A549 (cell line): Measurements from ENCODE around the gene P3H2. TPM values are rescaled to one million over a fixed set of nuclear protein-coding genes. Genes with fewer than 3 reads are reported as not detected.

ENCODE experiments used
- ATAC-seq, 2 experiments: fragments of 200-7000 bp in 1 of 2; fragments of >200 bp in 1 of 2; cut with Nextera tagmentation in 1 of 2; cut with Tn5 transposase in 1 of 2; 3 replicates each; pipeline versions ENCODE4 v1.8.0 to v1.9.1; 2018 to 2020; ENCODE audit warnings: mild to moderate bottlenecking in 1 of 2, moderate library complexity in 1 of 2
- CTCF ChIA-PET: fragments of 300-600 bp; sonication (Branson Sonifier 250); formaldehyde crosslinking; extraction: SDS; loops from one replicate; lab custom pipeline; 2021; ENCODE audit warnings: antibody characterized with exemption, inconsistent platforms; lab: Yijun Ruan, JAX
- POLR2A ChIA-PET: fragments of 350-600 bp; formaldehyde crosslinking; extraction: SDS; loops from one replicate; lab custom pipeline; 2021; ENCODE audit warnings: antibody characterized with exemption, inconsistent platforms; lab: Yijun Ruan, JAX
- DNase-seq, 2 experiments: peaks; one replicate each; pipeline versions ENCODE4 v3.0.0 to v3.0.0-alpha.2; 2011 to 2016; ENCODE audit warnings: low read depth in 1 of 2, low spot score in 1 of 2
- FAIRE-seq: peaks from 2 replicates; lab custom pipeline; 2011; peaks lifted over from hg19 to GRCh38; lab: Jason Lieb, UNC
- H3K27ac ChIP-seq, 2 experiments: fragments of >200 bp; sonication (Bioruptor Twin); formaldehyde crosslinking; 3 replicates each; pipeline ENCODE4 v1.5.1; 2016 to 2017
- H3K4me1 ChIP-seq: fragments of >200 bp; sonication (Bioruptor Twin); formaldehyde crosslinking; 3 replicates; pipeline ENCODE4 v1.6.1; 2016
- H3K4me2 ChIP-seq: fragments of >200 bp; sonication (Bioruptor Twin); formaldehyde crosslinking; 3 replicates; pipeline ENCODE4 v1.6.1; 2016
- H3K4me3 ChIP-seq: fragments of >200 bp; sonication (Bioruptor Twin); formaldehyde crosslinking; 3 replicates; pipeline ENCODE4 v1.5.1; 2016
- H3K9me3 ChIP-seq: fragments of >200 bp; sonication (Bioruptor Twin); formaldehyde crosslinking; 3 replicates; pipeline ENCODE4 v1.6.1; 2016
- BHLHE40 ChIP-seq: IDR thresholded peaks from 2 replicates; pipeline ENCODE4 v1.6.1; 2012; ENCODE audit warnings: low read depth, low read length, inconsistent platforms
- CBX2 ChIP-seq: fragments of 200-600 bp; sonication (generic); IDR thresholded peaks from 2 replicates; pipeline ENCODE4 v1.6.1; 2016; ENCODE audit warnings: low read depth, mild to moderate bottlenecking, borderline replicate concordance
- CEBPB ChIP-seq, 2 experiments: fragments of >200 bp in 1 of 2; sonication (Bioruptor Twin) in 1 of 2; formaldehyde crosslinking in 1 of 2; IDR thresholded peaks; 2 replicates each; pipeline ENCODE4 v1.6.1; 2012 to 2016
- CHD2 ChIP-seq: fragments of 150-350 bp; IDR thresholded peaks from 2 replicates; pipeline ENCODE4 v1.6.1; 2014; ENCODE audit warnings: low read length; ENCODE audit not compliant: partially characterized antibody
- E2F6 ChIP-seq: IDR thresholded peaks from 2 replicates; pipeline ENCODE4 v1.6.1; 2012; ENCODE audit warnings: low read depth, borderline replicate concordance
- EHF ChIP-seq: fragments of 250-450 bp; sonication (Bioruptor Pico); IDR thresholded peaks from 2 replicates; pipeline ENCODE4 v1.5.0; 2020; ENCODE audit warnings: mild to moderate bottlenecking
- EHMT2 ChIP-seq: fragments of 200-600 bp; sonication (generic); IDR thresholded peaks from 2 replicates; pipeline ENCODE4 v1.6.1; 2016; ENCODE audit warnings: antibody characterized with exemption, low read depth, mild to moderate bottlenecking, moderate library complexity
- ELK1 ChIP-seq: fragments of 150-350 bp; IDR thresholded peaks from 2 replicates; pipeline ENCODE4 v1.6.1; 2014; ENCODE audit warnings: low read depth, mild to moderate bottlenecking, low read length
- EP300 ChIP-seq, 2 experiments: fragments of >200 bp; sonication (Bioruptor Twin); formaldehyde crosslinking; IDR thresholded peaks; 2 replicates in 1 of 2; 3 replicates in 1 of 2; pipeline ENCODE4 v1.6.1; 2016 to 2017
- FOSL2 ChIP-seq, 2 experiments: fragments of 450-650 bp in 1 of 2; fragments of >200 bp in 1 of 2; sonication (Bioruptor Twin) in 1 of 2; formaldehyde crosslinking; IDR thresholded peaks; 2 replicates each; pipeline versions ENCODE4 v1.5.0 to v1.6.1; 2016 to 2020; ENCODE audit warnings: mild to moderate bottlenecking in 1 of 2, moderate library complexity in 1 of 2
- HOXB13 ChIP-seq: fragments of 250-450 bp; sonication (Bioruptor Pico); IDR thresholded peaks from 2 replicates; pipeline ENCODE4 v1.5.0; 2020; ENCODE audit warnings: low read depth, mild to moderate bottlenecking, moderate library complexity
- HOXB5 ChIP-seq: fragments of 250-450 bp; sonication (Bioruptor Pico); IDR thresholded peaks from 2 replicates; pipeline ENCODE4 v1.5.0; 2020; ENCODE audit warnings: mild to moderate bottlenecking, moderate library complexity
- JUN ChIP-seq, 2 experiments: fragments of >200 bp; sonication (Bioruptor Twin); formaldehyde crosslinking; IDR thresholded peaks; 2 replicates in 1 of 2; 3 replicates in 1 of 2; pipeline ENCODE4 v1.6.1; 2016 to 2017
- JUNB ChIP-seq: fragments of >200 bp; sonication (Bioruptor Twin); formaldehyde crosslinking; IDR thresholded peaks from 2 replicates; pipeline ENCODE4 v1.6.1; 2016
- KDM1A ChIP-seq: fragments of 200-600 bp; sonication (generic); IDR thresholded peaks from 2 replicates; pipeline ENCODE4 v1.6.1; 2016; ENCODE audit warnings: low read depth, mild to moderate bottlenecking
- KDM5A ChIP-seq: fragments of 200-600 bp; sonication (generic); IDR thresholded peaks from 2 replicates; pipeline ENCODE4 v1.6.1; 2016; ENCODE audit warnings: antibody characterized with exemption, mild to moderate bottlenecking
- MAZ ChIP-seq: fragments of 150-350 bp; IDR thresholded peaks from 2 replicates; pipeline ENCODE4 v1.6.1; 2014; ENCODE audit warnings: antibody characterized with exemption, low read depth, low read length, borderline replicate concordance
- MYC ChIP-seq: IDR thresholded peaks from 2 replicates; pipeline ENCODE4 v1.6.1; 2012; ENCODE audit warnings: mild to moderate bottlenecking, inconsistent platforms, low read length, improper control_type of control experiment, borderline replicate concordance
- NFE2L2 ChIP-seq: fragments of 150-350 bp; conservative IDR thresholded peaks from 2 replicates; pipeline ENCODE4 v1.6.1; 2014; ENCODE audit warnings: low read length
- NR3C1 ChIP-seq: fragments of >200 bp; sonication (Bioruptor Twin); formaldehyde crosslinking; IDR thresholded peaks from 3 replicates; pipeline ENCODE4 v1.6.1; 2017
- PHF8 ChIP-seq: fragments of 200-600 bp; sonication (generic); IDR thresholded peaks from 2 replicates; pipeline ENCODE4 v1.6.1; 2016; ENCODE audit warnings: low read depth, mild to moderate bottlenecking, antibody characterized with exemption, moderate library complexity, borderline replicate concordance
- RAD21 ChIP-seq, 2 experiments: fragments of >200 bp in 1 of 2; sonication (Bioruptor Twin) in 1 of 2; formaldehyde crosslinking in 1 of 2; IDR thresholded peaks in 1 of 2; conservative IDR thresholded peaks in 1 of 2; 2 replicates in 1 of 2; 3 replicates in 1 of 2; pipeline ENCODE4 v1.6.1; 2012 to 2018; ENCODE audit warnings: inconsistent platforms in 1 of 2
- RARB ChIP-seq: fragments of 250-450 bp; sonication (Bioruptor Pico); IDR thresholded peaks from 2 replicates; pipeline ENCODE4 v1.8.0; 2021; ENCODE audit warnings: mild to moderate bottlenecking, moderate library complexity
- RCOR1 ChIP-seq: fragments of 150-350 bp; IDR thresholded peaks from 2 replicates; pipeline ENCODE4 v1.6.1; 2014; ENCODE audit warnings: antibody characterized with exemption, low read length, low read depth
- RFX5 ChIP-seq: fragments of 450-650 bp; IDR thresholded peaks from 2 replicates; pipeline ENCODE4 v1.7.1; 2014; ENCODE audit warnings: antibody characterized with exemption, mild to moderate bottlenecking, moderate library complexity
- TFCP2L1 ChIP-seq: fragments of 250-450 bp; sonication (Bioruptor Pico); IDR thresholded peaks from 2 replicates; pipeline ENCODE4 v1.5.0; 2021; ENCODE audit warnings: mild to moderate bottlenecking
- TP53 ChIP-seq: fragments of 250-450 bp; sonication (Bioruptor Pico); IDR thresholded peaks from 2 replicates; pipeline ENCODE4 v1.5.0; 2021; ENCODE audit warnings: mild to moderate bottlenecking, moderate library complexity
- ZC3H11A ChIP-seq: fragments of 450-650 bp; IDR thresholded peaks from 2 replicates; pipeline ENCODE4 v1.6.1; 2014; ENCODE audit warnings: antibody characterized with exemption, mild to moderate bottlenecking
- WGBS: methylation state at CpG from one replicate; pipeline ENCODE4 v1.1.6; 2017; ENCODE audit errors: missing lambda C conversion rate; 5-methylcytosine and 5-hydroxymethylcytosine counted together
- polyA plus RNA-seq, 4 experiments: library from polyadenylated mRNA; depleted of rRNA in 3 of 4; stranded (reverse); fragments of >200 nt; fragmentation: RNase III in 1 of 4; extraction: RNeasy Plus Mini Kit Qiagen cat#74134 plus additional on column Dnase treatment in 1 of 4; gene quantifications; 2 replicates in 3 of 4; 3 replicates in 1 of 4; pipeline ENCODE4 v1.2.3, GENCODE V29; 2011 to 2017
- TF ChIP-seq, protein P1 (sequence below): IDR thresholded peaks from 2 replicates; pipeline ENCODE4 v1.6.1; 2012

The P3H2 gene
- polyA plus RNA-seq, 2 of the 4 experiments (the other 2 are of a cell fraction): 56.6 to 72.5 TPM

GRCh38 chr3:189944285-189945145 is 176.2 kb downstream of the P3H2 start (continued):
- TF ChIP-seq KDM5A: no peak

DNA sequence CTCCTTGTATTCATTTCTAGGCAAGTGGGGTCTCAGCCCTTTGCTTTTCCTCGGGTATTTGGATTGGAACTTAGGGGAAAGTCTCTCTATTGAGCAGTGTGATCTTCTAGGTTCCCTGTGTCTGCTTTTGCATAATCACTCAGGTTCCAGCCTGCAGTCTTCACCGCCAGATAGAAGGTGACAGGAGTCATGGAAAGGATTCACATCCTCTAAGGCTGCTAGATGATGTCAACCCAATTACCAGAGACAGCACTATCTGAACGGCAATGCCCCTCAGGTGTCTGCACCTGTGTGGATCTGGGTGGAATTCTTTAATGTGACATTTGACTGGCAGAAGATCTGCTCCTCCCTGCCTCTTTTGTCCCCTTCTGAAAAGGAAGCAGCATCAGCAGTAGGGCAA is 177.7 kb downstream of the P3H2 start:
- TF ChIP-seq PHF8 (no peak), TP53 (CRISPR knock-in tag) (no peak), EHMT2 (no peak), HOXB13 (CRISPR knock-in tag) (no peak), BHLHE40 (no peak), NR3C1 (no peak), JUNB (no peak), ELK1 (no peak), NFE2L2 (no peak), TFCP2L1 (CRISPR knock-in tag) (no peak), E2F6 (no peak), RFX5 (no peak), KDM5A (no peak)
- Histone ChIP-seq H3K4me2 (no peak overlapping the region), H3K9me3 (no peaks in the 10 kb centered on the region), H3K27ac (peak overlapping the region; percentile 81 to 84; a peak in 5 of 6 replicates), H3K4me1 (peaks cover 29% of the 10 kb centered on the region), H3K4me3 (no peak overlapping the region)
- ATAC-seq (no peak), FAIRE-seq (no peak), DNase-seq (no peak)
- 83% methylated on average over 3 of the region's 3 CpGs for whole genome bisulfite sequencing
- ChIA-PET CTCF (no interaction called here), POLR2A (no interaction called here)

DNA sequence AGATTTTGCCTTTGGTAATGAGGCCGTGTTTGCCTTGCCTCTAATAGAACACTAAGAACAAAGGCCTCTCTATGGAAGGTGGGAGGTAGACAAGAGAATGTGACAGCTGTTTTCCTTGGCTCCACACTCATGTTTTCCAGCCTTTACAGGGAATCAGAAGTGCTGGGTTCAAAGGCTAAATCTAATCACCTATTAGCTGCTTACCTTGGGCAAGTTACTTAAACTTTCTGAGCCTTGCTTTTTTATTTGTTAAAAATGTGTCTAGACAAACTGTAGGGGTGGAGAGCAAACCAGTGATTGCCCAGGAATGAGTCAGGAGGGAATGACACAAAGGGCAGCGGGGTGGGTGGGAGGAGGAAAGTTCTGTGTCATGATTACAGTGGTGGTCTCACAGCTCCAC is 179.0 kb downstream of the P3H2 start:
- ATAC-seq (peak; percentile 44 to 69; a peak in 3 of 6 replicates), DNase-seq (peak; percentile 41 to 87), FAIRE-seq (no peak)
- POLR2A ChIA-PET: no interaction called here
- H3K4me3 ChIP-seq: no peak overlapping the region
- peaks cover 40% of the 10 kb centered on the region for H3K4me1 ChIP-seq
- H3K9me3 ChIP-seq: no peaks in the 10 kb centered on the region
- WGBS: 5% methylated on average over 2 of the region's 2 CpGs
- CTCF ChIA-PET: interaction anchor here (1.5 kb wide), 1 partner anchor 61 kb away, joined by 4 read pairs; no protein-coding TSS in a partner anchor
- H3K4me2 ChIP-seq: peak overlapping the region; percentile 32; the same call in 2 of the 3 replicates
- peak overlapping the region; percentile 81 to 84 for H3K27ac ChIP-seq
- TF ChIP-seq CHD2 (no peak), ELK1 (no peak), FOSL2 (IDR thresholded peaks at IDR 0.05) (peak; percentile 50; the same call in 1 of the 2 replicates), FOSL2 (CRISPR knock-in tag; IDR thresholded peaks at IDR 0.05) (peak; percentile 51; the same call in 1 of the 2 replicates), HOXB5 (CRISPR knock-in tag) (no peak), CEBPB (IDR thresholded peaks at IDR 0.05) (no peak; a peak in 1 of 4 replicates), MAZ (no peak), JUNB (peak; percentile 65; the same call in 1 of the 2 replicates), EHF (CRISPR knock-in tag) (no peak), CBX2 (no peak), EP300 (IDR thresholded peaks at IDR 0.05) (peak; percentile 79 to 80), KDM1A (no peak), ZC3H11A (no peak), RARB (CRISPR knock-in tag) (no peak), RAD21 (conservative IDR thresholded peaks at IDR 0.05 in 1 of 2, IDR thresholded peaks at IDR 0.05 in 1 of 2) (peak; percentile 1 to 35; a peak in 2 of 5 replicates), JUN (IDR thresholded peaks at IDR 0.05) (peak; percentile 37 to 44; a peak in 2 of 5 replicates), RCOR1 (no peak), RFX5 (no peak), TFCP2L1 (CRISPR knock-in tag) (no peak), HOXB13 (CRISPR knock-in tag) (no peak), E2F6 (no peak), TP53 (CRISPR knock-in tag) (no peak), MYC (no peak), KDM5A (no peak)
- TF ChIP-seq, protein P1, sequence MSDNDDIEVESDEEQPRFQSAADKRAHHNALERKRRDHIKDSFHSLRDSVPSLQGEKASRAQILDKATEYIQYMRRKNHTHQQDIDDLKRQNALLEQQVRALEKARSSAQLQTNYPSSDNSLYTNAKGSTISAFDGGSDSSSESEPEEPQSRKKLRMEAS: 0 out of 2 replicates have a peak, but pooled peaks have one; percentile 26
